ENCODE data around the gene SDCBP2.

Gene SDCBP2

DNA sequence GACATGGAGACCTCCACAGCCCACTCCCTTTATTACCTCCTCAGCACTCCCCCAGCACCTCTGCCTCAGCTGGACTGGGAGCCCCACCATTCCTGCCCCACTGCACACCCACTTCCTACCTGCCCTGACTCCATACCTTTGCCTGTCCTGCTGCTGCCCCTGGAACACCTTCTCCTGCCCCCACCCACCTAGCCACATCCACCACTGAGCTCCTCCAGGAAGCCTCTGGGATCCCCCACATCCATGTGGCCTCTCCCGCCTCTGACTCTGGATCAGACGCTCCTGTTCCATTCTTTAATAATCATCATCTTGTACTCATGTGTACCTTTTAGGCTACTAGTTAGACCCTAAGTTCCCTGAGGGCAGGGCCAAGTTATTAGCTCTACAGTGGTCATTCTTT lies 2.2 kb upstream of the SDCBP2 start:
- DNase-seq (ENCODE audit: low spot score): no peak

- peak; percentile 29 for DNase-seq (ENCODE audit: low spot score)
Measured at GRCh38 chr20:1330075-1330830, 1.3 kb upstream of the SDCBP2 start.

DNA sequence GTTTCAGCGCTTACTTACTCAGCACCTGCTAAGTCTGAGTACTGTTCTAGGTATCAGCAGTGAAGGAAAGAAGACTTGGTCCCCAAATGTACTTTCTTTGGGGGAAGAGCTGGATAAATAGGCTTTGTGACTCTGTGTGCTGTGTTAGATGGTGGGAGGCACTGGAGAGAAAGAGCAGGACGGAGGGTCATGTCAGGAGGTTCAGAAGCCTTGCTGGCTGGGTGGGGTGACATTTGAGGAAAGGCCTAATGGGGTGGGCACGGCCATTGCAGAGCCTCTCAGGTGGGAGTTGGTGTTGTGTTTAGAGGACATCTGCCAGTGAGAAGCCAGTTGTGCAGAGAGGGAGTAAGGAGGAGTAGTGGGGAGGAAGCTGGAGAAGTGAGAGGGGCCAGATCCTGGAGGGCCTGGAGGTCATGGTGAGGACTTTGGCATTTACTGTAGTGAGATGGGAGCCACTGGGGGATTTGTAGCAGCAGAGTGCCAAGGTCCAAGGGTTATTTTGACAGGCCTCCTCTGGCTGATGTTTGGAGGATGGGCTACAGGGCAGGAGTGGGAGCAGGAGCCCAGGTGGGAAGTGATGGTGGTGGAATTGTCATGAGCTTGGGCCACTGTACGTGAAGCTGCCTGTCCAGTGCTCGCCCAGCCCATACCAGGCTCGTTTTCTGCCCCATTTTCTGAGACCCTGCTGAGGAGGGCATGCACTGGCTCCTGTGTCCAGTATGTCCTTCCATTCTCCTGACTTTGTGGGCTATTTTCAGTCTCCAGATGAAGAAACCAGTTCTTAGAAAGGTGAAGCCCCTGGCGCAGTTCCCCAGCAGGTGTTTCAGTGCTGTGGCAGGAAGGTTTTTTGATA lies 886 bp downstream of the SDCBP2 start:
- DNase-seq (ENCODE audit: low spot score): no peak

DNA sequence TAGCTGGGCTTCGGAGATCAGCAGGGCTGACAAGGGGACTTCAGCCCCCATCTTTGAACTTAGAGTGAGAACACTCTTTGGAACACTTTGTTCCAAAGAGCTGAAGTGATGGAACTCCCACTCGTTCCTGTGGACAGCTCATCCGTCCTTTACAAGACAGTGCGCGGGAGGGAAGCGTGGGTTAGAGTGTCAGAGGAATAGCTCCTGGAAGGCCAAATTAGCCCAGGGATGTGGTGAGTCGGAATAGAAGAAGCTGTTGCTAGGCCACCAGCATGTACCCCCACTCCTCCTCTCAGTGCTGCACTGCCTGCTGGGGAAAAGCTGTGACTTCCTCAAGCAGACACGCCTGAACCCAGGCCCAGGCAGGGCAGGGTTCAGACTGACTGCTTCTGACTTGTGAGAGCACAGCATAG lies 1.7 kb downstream of the SDCBP2 start:
- no peak for DNase-seq (ENCODE audit: low spot score)

GRCh38 chr20:1326031-1326930 lies 2.7 kb downstream of the SDCBP2 start:
- no peak for DNase-seq (ENCODE audit: low spot score)

DNA sequence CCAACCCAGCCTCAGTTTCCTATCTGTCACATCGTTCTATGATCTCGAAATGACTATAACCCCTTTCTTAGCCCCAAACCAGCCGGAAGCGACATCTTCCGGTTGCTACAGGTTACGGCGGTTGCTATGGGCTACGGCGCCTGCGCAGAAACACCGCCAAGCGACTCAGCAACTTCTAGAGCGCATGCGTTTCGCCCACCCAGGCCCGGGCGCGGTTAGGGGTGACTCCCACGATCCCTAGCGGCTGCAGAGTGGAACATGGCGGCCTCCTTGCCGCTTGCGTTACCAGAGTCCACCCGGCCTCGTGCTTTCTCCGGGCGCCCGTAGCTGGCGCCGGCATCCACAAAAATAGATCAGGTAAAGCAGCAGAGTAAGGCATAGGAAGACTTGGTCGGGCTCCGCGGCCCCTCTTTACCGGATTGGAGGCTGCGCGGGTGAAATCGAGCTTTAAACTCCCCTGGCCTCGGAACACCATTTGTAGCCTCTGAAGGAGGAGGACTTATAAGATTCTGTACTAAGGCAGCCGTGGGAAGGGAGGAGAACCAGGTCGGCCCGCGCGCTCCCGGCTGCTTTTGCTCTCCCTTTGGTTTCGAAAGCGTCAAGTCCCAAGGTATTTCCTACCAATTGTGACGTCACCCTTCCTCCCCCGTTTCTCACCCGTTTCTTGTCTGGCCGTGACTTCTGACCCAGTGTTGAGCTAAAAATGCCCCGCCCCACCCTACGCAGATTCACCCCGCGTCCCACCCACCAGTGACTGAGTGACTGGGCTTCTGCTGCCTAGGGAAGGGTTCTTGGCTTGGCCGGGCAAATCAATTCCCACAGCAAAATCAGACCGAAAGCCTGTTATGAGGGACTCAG lies 3.5 kb downstream of the SDCBP2 start:
- DNase-seq (ENCODE audit: low spot score): peak; percentile 96

DNA sequence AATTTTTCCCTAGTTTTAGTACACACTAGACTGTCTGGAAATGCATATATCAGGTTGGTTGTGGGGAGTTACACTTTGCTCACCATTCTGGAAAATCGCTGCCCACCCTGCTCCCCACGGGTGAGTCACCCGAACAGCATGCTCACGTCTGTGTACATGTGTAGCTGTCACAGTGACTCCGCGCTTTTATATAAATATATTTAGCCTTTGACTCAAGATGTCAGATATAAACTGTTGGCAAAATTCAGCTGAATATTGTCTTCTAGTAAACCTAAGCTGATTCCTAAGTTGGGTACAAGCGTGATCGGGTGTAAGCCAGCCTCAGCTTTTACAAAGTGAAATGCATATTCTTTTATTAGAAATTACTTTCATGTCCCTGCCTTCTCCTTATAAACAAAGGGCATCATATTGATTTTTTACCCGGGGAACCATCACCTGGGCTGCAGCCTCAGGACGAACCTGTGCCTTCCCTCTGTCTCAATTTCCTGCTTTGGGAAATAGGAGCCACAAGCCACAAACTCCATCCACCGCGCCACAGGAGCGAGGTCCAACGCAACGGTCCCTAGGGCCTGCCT lies 4.3 kb downstream of the SDCBP2 start:
- peak; percentile 17 for DNase-seq (ENCODE audit: low spot score)

- no peak for DNase-seq (ENCODE audit: low spot score)
Measured at GRCh38 chr20:1323830-1324597, 4.9 kb downstream of the SDCBP2 start.

DNA sequence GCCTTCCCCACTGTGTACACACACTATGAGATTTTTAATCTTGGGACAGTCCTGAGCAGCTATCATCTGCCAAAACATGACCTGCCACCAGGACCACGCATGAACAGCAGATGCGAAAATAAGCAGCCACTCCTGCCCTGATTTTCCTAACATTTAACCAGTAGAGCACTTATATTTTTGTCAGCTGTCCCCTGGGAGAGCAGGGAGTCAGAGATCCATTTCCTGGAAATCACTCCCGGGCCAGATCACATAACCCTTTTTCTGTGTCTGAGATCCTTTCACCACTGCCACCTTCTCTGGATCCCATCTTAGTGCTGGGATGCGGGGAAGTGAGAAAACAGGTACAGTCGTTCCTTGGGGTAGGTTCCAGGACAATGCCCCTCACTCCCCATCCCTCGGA lies 5.7 kb downstream of the SDCBP2 start:
- no peak for DNase-seq (ENCODE audit: low spot score)

DNA sequence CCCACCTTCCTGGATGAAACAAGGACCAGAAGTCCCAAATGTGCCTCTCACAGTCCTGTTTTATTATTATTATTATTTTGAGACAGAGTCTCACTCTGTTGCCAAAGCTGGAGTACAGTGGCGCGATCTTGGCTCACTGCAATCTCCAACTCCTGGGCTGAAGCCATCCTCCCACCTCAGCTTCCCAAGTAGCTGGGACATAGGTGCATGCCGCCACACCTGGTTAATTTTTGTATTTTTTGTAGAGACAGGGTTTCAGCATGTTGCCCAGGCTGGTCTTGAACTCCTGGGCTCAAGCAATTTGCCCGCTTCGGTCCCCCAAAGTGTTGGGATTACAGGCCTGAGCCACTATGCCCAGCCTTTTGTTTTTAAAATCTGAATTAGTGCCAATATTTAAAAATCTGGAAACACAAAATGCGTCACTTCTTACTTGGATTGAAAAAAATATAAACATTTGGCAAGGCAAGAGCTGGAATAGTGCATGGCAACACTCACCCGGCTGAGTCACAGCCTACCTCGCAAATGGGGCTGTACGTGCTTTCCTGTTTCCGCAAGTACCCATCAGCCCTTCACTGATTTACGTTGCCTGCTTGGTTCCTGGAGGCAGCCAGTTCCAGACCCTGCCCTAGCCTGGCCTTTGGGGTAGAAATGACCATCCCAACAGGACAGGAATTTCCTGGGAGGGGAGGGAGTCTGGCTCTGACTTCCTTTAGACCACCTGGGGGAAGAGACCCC lies 6.3 kb downstream of the SDCBP2 start:
- no peak for DNase-seq (ENCODE audit: low spot score)

DNA sequence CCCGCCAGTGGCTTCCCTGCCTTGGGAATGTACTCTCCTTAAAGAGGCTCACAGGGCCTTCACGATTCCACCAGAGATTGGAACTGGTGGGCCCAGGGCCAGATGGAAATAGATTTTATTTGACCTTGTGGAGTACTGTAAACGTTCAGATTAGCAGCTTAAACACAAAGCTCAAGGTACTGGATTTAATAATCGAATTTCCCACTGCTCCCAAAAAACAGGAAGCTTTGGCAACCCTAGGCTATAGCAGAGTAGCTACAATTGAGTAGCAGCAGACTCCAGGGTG lies 7.3 kb downstream of the SDCBP2 start:
- no peak for DNase-seq (ENCODE audit: low spot score)

- DNase-seq (ENCODE audit: low spot score): no peak
Measured at GRCh38 chr20:1320902-1321653, 7.9 kb downstream of the SDCBP2 start.

DNA sequence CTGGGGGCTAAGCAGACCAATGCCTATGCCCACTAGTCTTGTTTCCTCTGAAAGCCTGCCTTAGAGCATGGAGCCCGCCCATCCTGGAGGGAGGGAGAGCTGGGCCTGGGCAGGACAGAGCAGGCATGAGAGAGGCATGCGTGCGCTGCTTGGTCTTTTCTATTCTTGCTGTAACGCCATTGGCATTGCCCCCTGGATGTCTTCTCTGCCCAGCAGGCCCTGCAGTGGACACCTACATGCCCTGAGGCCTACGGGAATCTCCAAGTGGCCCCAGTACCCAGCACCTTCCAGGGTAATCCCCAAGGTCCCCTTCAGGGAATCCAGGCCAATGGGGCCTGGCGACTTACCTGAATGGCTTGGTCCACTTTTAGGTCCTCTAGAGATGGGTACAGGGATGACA lies 8.9 kb downstream of the SDCBP2 start:
- no peak for DNase-seq (ENCODE audit: low spot score)

- no peak for DNase-seq (ENCODE audit: low spot score)
Measured at GRCh38 chr20:1319462-1319861, 9.5 kb downstream of the SDCBP2 start.

GRCh38 chr20:1319051-1319450 lies 9.9 kb downstream of the SDCBP2 start:
- DNase-seq (ENCODE audit: low spot score): no peak

GRCh38 chr20:1317545-1318255 lies 11.2 kb downstream of the SDCBP2 start:
- no peak for DNase-seq (ENCODE audit: low spot score)

GRCh38 chr20:1315804-1316203 lies 13.1 kb downstream of the SDCBP2 start:
- no peak for DNase-seq (ENCODE audit: low spot score)

GRCh38 chr20:1313236-1313964 lies 15.5 kb downstream of the SDCBP2 start:
- peak; percentile 78 for DNase-seq (ENCODE audit: low spot score)

Data from pons (tissue), 1 donor.